Colonic mucosa (tissue), 4 donors: ENCODE measurements around the gene ADAMTS2. TPM values are rescaled to one million over a fixed set of nuclear protein-coding genes. Genes with fewer than 3 reads are reported as not detected.

Source experiments
- DNase-seq: peaks from one replicate; pipeline ENCODE4 v3.0.0-alpha.2; 2020
- H3K27ac ChIP-seq: fragments of 200-600 bp; one replicate; pipeline ENCODE4 v1.8.0; 2021
- H3K27me3 ChIP-seq: fragments of 200-600 bp; one replicate; pipeline ENCODE4 v1.8.0; 2021
- H3K36me3 ChIP-seq: fragments of 200-600 bp; one replicate; pipeline ENCODE4 v1.8.0; 2021
- H3K4me1 ChIP-seq: fragments of 200-600 bp; one replicate; pipeline ENCODE4 v1.8.0; 2021; ENCODE audit warnings: mild to moderate bottlenecking
- H3K4me3 ChIP-seq: fragments of 200-600 bp; one replicate; pipeline ENCODE4 v1.8.0; 2021
- H3K9ac ChIP-seq, 2 donors: one replicate each; pipeline ENCODE4 v1.7.0; 2013; ENCODE audit warnings: control low read depth in 2 of 2, low read depth in 2 of 2, low read length in 2 of 2
- H3K9me3 ChIP-seq: fragments of 200-600 bp; one replicate; pipeline ENCODE4 v1.8.0; 2021
- intact Hi-C: fragments of 100-400 bp; cut with DNase I; formaldehyde crosslinking; loops from one replicate; pipeline ENCODE4 v1.14.1; 2022
- total RNA-seq, 2 donors: library from RNA; stranded (reverse); fragmentation: NEBNext Ultra II Directional in 1 of 2; extraction: Animal tissue kit (Norgen Biotek cat#: 25700) in 1 of 2; gene quantifications; one replicate each; pipeline ENCODE4 v1.2.1, GENCODE V29; 2021
- TF ChIP-seq, protein P1 (sequence below): fragments of 200-600 bp; IDR thresholded peaks from one replicate; pipeline ENCODE4 v1.8.0; 2022; ENCODE audit warnings: antibody characterized with exemption, mild to moderate bottlenecking
- donor health status: healthy.
- donor health status: DM: no; HTN: no; CAD: no.
- donor health status: DM: no; HTN: no; CAD: no.

Gene ADAMTS2
- total RNA-seq, 2 donors from 2014 or later = 2.9 to 4.0 TPM

DNA sequence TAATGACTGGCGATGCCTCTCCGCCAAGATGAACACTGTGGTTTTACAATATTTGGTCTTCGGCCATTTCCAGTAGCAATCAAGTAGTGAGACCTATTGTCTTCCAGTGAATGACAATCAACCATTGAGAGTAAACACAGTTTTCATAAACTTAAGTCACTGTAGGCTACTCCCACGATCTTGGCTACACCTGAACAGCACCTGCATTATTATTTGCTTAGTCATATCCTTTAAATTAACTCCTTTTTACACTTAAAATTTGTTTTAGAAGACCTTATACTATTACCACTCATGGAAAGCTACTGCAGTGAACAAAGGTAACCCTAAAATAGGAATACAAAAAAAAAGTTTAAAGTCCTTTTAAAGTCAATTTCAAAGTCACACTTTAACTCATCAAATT, 226.9 kb downstream of the ADAMTS2 start:
- intact Hi-C loops = no loop called here
- Histone ChIP-seq H3K27me3 (no peaks in the 10 kb centered on the region), H3K9ac (no peak overlapping the region), H3K4me3 (no peak overlapping the region), H3K9me3 (no peaks in the 10 kb centered on the region), H3K4me1 (no peaks in the 10 kb centered on the region), H3K27ac (no peak overlapping the region), H3K36me3 (no peaks in the 10 kb centered on the region)
- TF ChIP-seq, protein P1, sequence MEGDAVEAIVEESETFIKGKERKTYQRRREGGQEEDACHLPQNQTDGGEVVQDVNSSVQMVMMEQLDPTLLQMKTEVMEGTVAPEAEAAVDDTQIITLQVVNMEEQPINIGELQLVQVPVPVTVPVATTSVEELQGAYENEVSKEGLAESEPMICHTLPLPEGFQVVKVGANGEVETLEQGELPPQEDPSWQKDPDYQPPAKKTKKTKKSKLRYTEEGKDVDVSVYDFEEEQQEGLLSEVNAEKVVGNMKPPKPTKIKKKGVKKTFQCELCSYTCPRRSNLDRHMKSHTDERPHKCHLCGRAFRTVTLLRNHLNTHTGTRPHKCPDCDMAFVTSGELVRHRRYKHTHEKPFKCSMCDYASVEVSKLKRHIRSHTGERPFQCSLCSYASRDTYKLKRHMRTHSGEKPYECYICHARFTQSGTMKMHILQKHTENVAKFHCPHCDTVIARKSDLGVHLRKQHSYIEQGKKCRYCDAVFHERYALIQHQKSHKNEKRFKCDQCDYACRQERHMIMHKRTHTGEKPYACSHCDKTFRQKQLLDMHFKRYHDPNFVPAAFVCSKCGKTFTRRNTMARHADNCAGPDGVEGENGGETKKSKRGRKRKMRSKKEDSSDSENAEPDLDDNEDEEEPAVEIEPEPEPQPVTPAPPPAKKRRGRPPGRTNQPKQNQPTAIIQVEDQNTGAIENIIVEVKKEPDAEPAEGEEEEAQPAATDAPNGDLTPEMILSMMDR = no peak
- DNase-seq = peak; percentile 1

DNA sequence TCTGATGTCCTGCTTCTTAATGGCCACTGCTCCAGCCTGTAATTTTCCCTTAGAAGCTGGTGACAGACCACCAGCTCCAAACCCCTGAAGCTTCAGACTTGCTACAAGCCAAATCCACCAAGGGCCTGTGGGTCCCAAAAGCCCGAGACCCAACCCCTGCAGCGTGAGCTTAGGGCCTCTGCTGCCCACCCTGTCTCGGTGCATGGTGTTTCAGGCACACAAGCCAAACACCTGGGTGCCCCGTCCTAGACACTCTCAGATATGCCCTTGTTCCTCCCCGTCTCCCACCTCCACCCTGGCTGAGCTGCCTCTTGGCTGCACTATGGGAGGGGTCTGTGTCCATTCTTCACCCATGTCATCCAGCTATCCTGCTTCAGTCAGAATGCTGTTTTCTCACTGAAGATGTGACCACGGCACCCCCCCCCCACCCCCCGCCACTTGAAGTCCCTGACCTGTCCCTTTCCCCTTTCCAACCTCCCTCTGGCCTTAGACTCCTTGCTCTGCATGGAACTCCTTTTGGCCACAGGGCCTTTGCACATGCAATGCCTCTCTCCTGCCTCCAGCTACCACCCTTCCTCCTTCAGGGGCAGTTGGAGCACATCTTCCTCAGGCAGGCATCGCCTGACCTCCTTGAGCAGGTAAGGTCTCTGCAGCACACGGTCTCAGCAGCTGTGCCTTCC, 229.3 kb downstream of the ADAMTS2 start:
- Histone ChIP-seq H3K27ac (no peak overlapping the region), H3K9ac (no peak overlapping the region), H3K27me3 (no peaks in the 10 kb centered on the region), H3K9me3 (no peaks in the 10 kb centered on the region), H3K4me1 (no peaks in the 10 kb centered on the region), H3K36me3 (no peaks in the 10 kb centered on the region), H3K4me3 (no peak overlapping the region)
- intact Hi-C loops = no loop called here
- TF ChIP-seq, protein P1 = no peak
- DNase-seq = peak; percentile 13

- Histone ChIP-seq H3K27ac (no peak overlapping the region), H3K4me3 (no peak overlapping the region), H3K9me3 (no peaks in the 10 kb centered on the region), H3K4me1 (no peaks in the 10 kb centered on the region), H3K27me3 (no peaks in the 10 kb centered on the region), H3K9ac (no peak overlapping the region), H3K36me3 (no peaks in the 10 kb centered on the region)
- DNase-seq = no peak
- TF ChIP-seq, protein P1 = no peak
- intact Hi-C loops = no loop called here
Observed at GRCh38 chr5:179115307-179115706, 230.0 kb downstream of the ADAMTS2 start.

DNA sequence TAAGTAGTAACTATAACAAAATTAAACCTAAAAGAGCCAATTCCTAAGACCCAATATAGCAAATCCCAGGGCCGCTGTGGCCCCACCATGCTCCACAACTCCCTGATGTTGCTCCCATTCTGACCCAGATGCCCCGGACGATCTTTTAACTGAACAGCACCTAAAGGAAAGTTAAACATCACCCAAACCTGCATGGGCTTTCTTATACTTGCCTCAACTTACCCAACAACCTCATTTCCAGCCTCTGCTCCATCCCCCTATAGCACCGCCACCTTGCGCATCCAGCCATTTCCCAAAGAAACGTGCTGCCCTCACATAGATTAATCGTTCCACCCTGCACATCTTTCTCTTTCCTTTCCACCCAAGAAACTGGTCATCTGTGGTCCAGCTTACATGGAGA, 230.5 kb downstream of the ADAMTS2 start:
- no peaks in the 10 kb centered on the region for H3K4me1 ChIP-seq
- H3K9ac ChIP-seq = no peak overlapping the region
- intact Hi-C loops = no loop called here
- no peaks in the 10 kb centered on the region for H3K9me3 ChIP-seq
- no peaks in the 10 kb centered on the region for H3K36me3 ChIP-seq
- TF ChIP-seq, protein P1 = no peak
- H3K4me3 ChIP-seq = no peak overlapping the region
- no peak for DNase-seq
- H3K27me3 ChIP-seq = no peaks in the 10 kb centered on the region
- H3K27ac ChIP-seq = no peak overlapping the region

GRCh38 chr5:179113945-179114641, 231.2 kb downstream of the ADAMTS2 start:
- peak; percentile 6 for DNase-seq
- TF ChIP-seq, protein P1 = no peak
- no peaks in the 10 kb centered on the region for H3K9me3 ChIP-seq
- H3K4me3 ChIP-seq = no peak overlapping the region
- intact Hi-C loops = no loop called here
- no peak overlapping the region for H3K9ac ChIP-seq
- H3K36me3 ChIP-seq = no peaks in the 10 kb centered on the region
- H3K27ac ChIP-seq = no peak overlapping the region
- H3K4me1 ChIP-seq = no peaks in the 10 kb centered on the region
- no peaks in the 10 kb centered on the region for H3K27me3 ChIP-seq
